Adrenal gland (tissue), 5 donors: ENCODE results near the gene ARPC1B.

Experiments used
- CTCF ChIP-seq, 6 experiments: fragments of 450-650 bp in 4 of 6; fragments of 200-600 bp in 2 of 6; sonication (generic) in 1 of 6; IDR thresholded peaks; 1 replicate in 5 of 6; 2 replicates in 1 of 6; pipeline versions ENCODE4 v1.5.1 to v1.8.0; 2016 to 2021; ENCODE audit warnings: antibody characterized with exemption in 6 of 6, mild to moderate bottlenecking in 2 of 6, moderate library complexity in 1 of 6
- POLR2A ChIP-seq, 2 donors: fragments of 450-650 bp; IDR thresholded peaks; one replicate each; pipeline ENCODE4 v1.6.1; 2017; ENCODE audit warnings: antibody characterized with exemption in 2 of 2, mild to moderate bottlenecking in 2 of 2, moderate library complexity in 1 of 2
- donor health status: DM: no; HTN: no; CAD: no.

- no peak for TF ChIP-seq CTCF (IDR thresholded peaks at IDR 0.05)
- TF ChIP-seq POLR2A (IDR thresholded peaks at IDR 0.05) = no peak
These were observed 34.9 kb upstream of the ARPC1B start for GRCh38 chr7:99339595-99339994.
